ENCODE measurements around the gene RASA1. TPM values are rescaled to one million over a fixed set of nuclear protein-coding genes. Genes with fewer than 3 reads are reported as not detected.

The RASA1 gene
- total and polyA plus RNA-seq, 9 of the 15 experiments (the other 6 are each of a cell fraction or from before 2014, with no cell fraction given), result 3.2 to 17.3 (median 9.2) TPM

- Histone ChIP-seq H3K4me3 (no peak overlapping the region), H3K36me3 (ENCODE audit: control insufficient read depth, insufficient read depth, low read length) (peaks cover 80% of the 10 kb centered on the region), H3K4me2 (ENCODE audit: insufficient read depth, low read length) (no peak overlapping the region), H3K9me1 (ENCODE audit: control insufficient read depth, insufficient read depth, low read length) (no peaks in the 10 kb centered on the region), H3K27me3 (ENCODE audit: control insufficient read depth in 2 of 2, insufficient read depth in 2 of 2, low read length in 2 of 2) (no peaks in the 10 kb centered on the region), H3K79me2 (ENCODE audit: control insufficient read depth, insufficient read depth, low read length) (no peaks in the 10 kb centered on the region), H3K4me1 (replicated peaks in 1 of 2; ENCODE audit: control insufficient read depth in 2 of 2, insufficient read depth in 2 of 2, low read length in 2 of 2) (no peaks in the 10 kb centered on the region), H3K9me3 (replicated peaks; ENCODE audit: control insufficient read depth, insufficient read depth, low read depth, low read length) (no peaks in the 10 kb centered on the region), H4K20me1 (replicated peaks; ENCODE audit: control insufficient read depth, insufficient read depth, low read length) (no peaks in the 10 kb centered on the region), H3K9ac (ENCODE audit: insufficient read depth in 1 of 2, low read depth in 2 of 2, low read length in 2 of 2) (no peak overlapping the region), H2AFZ (ENCODE audit: low read depth, low read length) (no peak overlapping the region), H3K27ac (ENCODE audit: extremely low read depth, low read depth, low read length) (no peak overlapping the region)
- ATAC-seq, result no peak
- ChIA-PET CTCF (ENCODE audit: low intra/inter-chr PET ratio) (no interaction called here), POLR2A (interaction anchor here (0.6 to 1.6 kb wide), 3 partner anchors 12 to 20 kb away, joined by 3 to 6 read pairs (median 4); no protein-coding TSS in a partner anchor)
- FAIRE-seq, result no peak
- TF ChIP-seq PHB (CRISPR knock-in tag; IDR thresholded peaks at IDR 0.05) (no peak), SRSF9 (IDR thresholded peaks at IDR 0.05; ENCODE audit: borderline replicate concordance, low read depth, low read length) (no peak), ARID4B (CRISPR knock-in tag; IDR thresholded peaks at IDR 0.05) (no peak), FOXK2 (conservative IDR thresholded peaks at IDR 0.05 in 1 of 2, IDR thresholded peaks at IDR 0.05 in 1 of 2; ENCODE audit: low read depth in 2 of 2) (no peak), ZBTB8A (IDR thresholded peaks at IDR 0.05; ENCODE audit: partially characterized antibody) (no peak), TOE1 (IDR thresholded peaks at IDR 0.05; ENCODE audit: borderline replicate concordance) (no peak), TOE1 (CRISPR knock-in tag; IDR thresholded peaks at IDR 0.05; ENCODE audit: borderline replicate concordance, low read depth) (no peak), BRD4 (IDR thresholded peaks at IDR 0.05) (no peak), CUX1 (CRISPR knock-in tag; IDR thresholded peaks at IDR 0.05) (no peak)
- no peak for DNase-seq (ENCODE audit: extremely low read depth in 1 of 4, low spot score in 3 of 4)
- no TSS peak for BruUV-seq (replicated peaks)
- intact Hi-C loops (cut with micrococcal nuclease) (no loop called here), in situ Hi-C loops (cut with MboI) (no loop called here)
- 93% methylated on average over 2 of the region's 2 CpGs for WGBS (ENCODE audit: insufficient coverage, low coverage, missing lambda C conversion rate)
Observed at GRCh38 chr5:87372705-87373104, 105.0 kb downstream of the RASA1 start.

Data from K562 (cell line).